Measurements from ENCODE around the gene SNAI1.

DNA sequence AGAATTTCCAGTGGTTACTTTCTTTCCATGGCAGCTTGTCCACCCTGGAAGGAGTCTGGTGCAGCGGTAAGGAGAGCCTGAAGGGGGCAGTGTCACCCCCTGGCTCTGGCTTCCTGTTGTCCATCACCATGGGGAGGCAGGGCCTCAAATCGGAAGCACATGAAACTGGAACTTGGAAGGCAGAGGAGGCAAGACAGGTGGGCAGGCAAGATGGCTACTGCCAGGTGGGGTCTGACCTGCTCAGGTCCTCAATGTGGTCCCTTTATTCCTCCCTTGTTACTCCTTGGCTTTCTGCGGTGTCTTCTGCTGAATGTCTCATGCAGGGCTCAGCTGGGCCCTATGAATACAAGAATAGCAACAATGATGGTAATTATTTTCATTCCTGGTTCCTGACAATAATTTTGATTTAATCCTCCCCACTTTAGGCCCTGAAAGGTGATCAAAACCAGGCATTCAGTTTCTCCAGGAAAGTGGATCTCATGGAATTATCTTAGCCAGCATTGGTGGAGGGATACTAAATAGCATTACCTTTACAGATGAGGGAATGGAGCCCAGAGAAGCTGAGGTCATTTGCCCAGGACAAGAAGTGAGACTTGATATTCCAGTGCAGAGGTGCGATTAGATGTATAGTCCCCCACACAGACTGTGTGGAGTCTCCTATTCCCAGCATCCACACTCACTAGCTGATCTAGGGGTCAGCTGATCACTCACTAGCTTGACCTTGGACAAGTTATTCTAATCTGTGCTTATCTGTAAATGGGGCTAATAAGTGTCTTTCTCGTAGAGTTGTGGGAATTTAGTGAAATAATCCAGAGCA, 17.6 kb upstream of the SNAI1 start:
- TF ChIP-seq, protein P1, sequence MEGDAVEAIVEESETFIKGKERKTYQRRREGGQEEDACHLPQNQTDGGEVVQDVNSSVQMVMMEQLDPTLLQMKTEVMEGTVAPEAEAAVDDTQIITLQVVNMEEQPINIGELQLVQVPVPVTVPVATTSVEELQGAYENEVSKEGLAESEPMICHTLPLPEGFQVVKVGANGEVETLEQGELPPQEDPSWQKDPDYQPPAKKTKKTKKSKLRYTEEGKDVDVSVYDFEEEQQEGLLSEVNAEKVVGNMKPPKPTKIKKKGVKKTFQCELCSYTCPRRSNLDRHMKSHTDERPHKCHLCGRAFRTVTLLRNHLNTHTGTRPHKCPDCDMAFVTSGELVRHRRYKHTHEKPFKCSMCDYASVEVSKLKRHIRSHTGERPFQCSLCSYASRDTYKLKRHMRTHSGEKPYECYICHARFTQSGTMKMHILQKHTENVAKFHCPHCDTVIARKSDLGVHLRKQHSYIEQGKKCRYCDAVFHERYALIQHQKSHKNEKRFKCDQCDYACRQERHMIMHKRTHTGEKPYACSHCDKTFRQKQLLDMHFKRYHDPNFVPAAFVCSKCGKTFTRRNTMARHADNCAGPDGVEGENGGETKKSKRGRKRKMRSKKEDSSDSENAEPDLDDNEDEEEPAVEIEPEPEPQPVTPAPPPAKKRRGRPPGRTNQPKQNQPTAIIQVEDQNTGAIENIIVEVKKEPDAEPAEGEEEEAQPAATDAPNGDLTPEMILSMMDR (IDR thresholded peaks at IDR 0.05): peak in 6 of 7 experiments; percentile 28 to 44 (median 34)
- no peak for TF ChIP-seq POLR2A (IDR thresholded peaks at IDR 0.05)

Data from body of pancreas (tissue), 4 donors.